GM04503 (cell line): ENCODE results near the gene SRL.
A peak's percentile ranks its signal among the peaks of the same experiment; 100 is the strongest.

Experiments
- DNase-seq: peaks from one replicate; pipeline ENCODE4 v3.0.0-alpha.2; 2012; ENCODE audit warnings: low read depth

Gene SRL

GRCh38 chr16:4241928-4242283 lies at the start of gene SRL:
SRL (minus strand) TSS chr16:4242080; CDS start chr16:4242067, 13 bp downstream.
- DNase-seq = no peak

GRCh38 chr16:4290236-4290830 lies 48.5 kb upstream of the SRL start:
- DNase-seq = peak; percentile 91

- DNase-seq = no peak
These were observed 46.5 kb upstream of the SRL start for GRCh38 chr16:4288148-4288921.

- DNase-seq = no peak
These were observed 43.3 kb upstream of the SRL start for GRCh38 chr16:4285167-4285566.

- DNase-seq = no peak
These were observed 42.1 kb upstream of the SRL start for GRCh38 chr16:4283939-4284338.

- DNase-seq = no peak
These were observed 41.6 kb upstream of the SRL start for GRCh38 chr16:4283441-4283840.

- no peak for DNase-seq
These were observed 38.7 kb upstream of the SRL start for GRCh38 chr16:4280625-4281024.

- DNase-seq = no peak
These were observed 36.2 kb upstream of the SRL start for GRCh38 chr16:4277987-4278513.

- no peak for DNase-seq
These were observed 34.0 kb upstream of the SRL start for GRCh38 chr16:4275861-4276260.

GRCh38 chr16:4273858-4274311 lies 32.0 kb upstream of the SRL start:
- DNase-seq = no peak

GRCh38 chr16:4272114-4272956 lies 30.5 kb upstream of the SRL start:
- DNase-seq = no peak

GRCh38 chr16:4271176-4272113 lies 29.6 kb upstream of the SRL start:
- no peak for DNase-seq

- no peak for DNase-seq
These were observed 28.7 kb upstream of the SRL start for GRCh38 chr16:4270595-4270994.

- DNase-seq = no peak
These were observed 28.2 kb upstream of the SRL start for GRCh38 chr16:4270091-4270490.

GRCh38 chr16:4266372-4266771 lies 24.5 kb upstream of the SRL start:
- no peak for DNase-seq

- no peak for DNase-seq
These were observed 23.8 kb upstream of the SRL start for GRCh38 chr16:4265676-4266075.

GRCh38 chr16:4264546-4264945 lies 22.7 kb upstream of the SRL start:
- no peak for DNase-seq

GRCh38 chr16:4263504-4264436 lies 21.9 kb upstream of the SRL start:
- peak; percentile 65 for DNase-seq

- DNase-seq = no peak
These were observed 20.5 kb upstream of the SRL start for GRCh38 chr16:4262303-4262835.

GRCh38 chr16:4261557-4262172 lies 19.8 kb upstream of the SRL start:
- DNase-seq = no peak
